GM21515 (cell line): ENCODE measurements around the gene CLCNKB.

ENCODE experiments used
- ATAC-seq: cut with Tn5 transposase; IDR thresholded peaks from one replicate; pipeline ENCODE4 v1.9.1; 2021; ENCODE audit not compliant: unreplicated experiment

Gene CLCNKB

GRCh38 chr1:16091296-16091695 lies 47.7 kb downstream of the CLCNKB start:
- no peak for ATAC-seq

DNA sequence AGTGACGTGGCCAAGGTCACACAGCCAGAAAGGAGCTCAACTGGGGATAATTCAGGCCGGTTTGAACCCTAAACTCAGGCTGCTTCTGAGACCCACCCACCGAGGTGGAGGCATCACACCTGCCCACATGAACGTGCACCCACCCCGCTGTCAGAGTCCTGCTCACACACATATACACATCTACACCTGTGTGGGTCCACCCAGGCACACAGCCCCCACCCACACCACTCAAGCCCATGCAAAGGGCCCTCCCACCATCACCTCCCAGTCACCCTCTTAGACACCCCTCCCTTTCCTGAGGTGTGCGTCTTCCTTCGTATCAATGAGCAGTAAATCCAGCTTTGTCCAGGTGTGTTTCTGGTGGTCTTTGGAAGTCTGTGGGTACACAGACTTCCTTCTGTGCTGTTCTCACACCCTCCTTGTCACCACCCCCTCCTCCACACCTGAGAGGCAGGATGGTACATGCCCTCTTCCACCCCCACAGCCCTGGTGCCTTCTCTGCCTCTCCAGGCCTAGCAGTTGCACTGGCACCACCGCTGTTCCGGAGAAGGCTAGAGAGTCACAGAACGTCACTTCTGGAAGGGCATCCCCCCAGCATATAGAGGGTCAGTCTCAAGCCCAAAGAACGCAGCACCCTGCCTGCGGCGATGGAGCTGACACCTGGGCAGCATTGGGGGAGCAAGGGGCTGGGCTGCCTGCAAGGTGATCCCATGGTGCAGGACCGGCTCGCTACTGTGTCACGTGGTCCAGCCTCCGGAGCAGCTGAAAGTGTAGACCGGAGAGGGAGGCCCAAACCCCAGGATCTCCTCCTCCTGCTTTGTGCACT lies 48.7 kb downstream of the CLCNKB start:
- no peak for ATAC-seq

DNA sequence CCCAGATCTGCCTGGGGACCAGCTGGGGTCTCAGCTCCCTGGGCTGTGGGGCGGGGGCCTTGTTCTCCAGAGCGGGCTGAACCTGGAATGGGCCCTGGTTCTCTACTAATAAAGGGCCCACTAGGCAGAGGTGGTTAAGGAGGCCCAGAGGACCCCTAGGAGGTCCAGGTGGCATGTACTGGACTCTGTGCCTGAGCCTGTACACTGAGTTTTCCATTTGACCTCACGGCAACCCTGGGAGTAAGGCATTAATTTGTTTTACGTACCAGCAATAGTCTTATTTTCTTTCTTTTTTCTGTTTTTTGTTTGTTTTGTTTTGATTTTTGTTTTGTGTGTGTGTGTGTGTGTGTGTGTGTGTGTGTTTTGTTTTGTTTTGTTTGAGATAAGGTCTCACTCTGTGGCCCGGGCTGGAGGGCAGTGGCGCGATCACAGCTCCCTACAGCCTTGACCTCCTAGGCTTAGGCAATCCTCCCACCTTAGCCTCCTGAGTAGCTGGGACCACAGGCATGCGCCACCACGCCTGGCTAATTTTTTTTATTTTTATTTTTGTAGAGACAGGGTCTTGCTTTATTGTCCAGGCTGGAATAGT lies 49.4 kb downstream of the CLCNKB start:
- no peak for ATAC-seq

- no peak for ATAC-seq
Observed at GRCh38 chr1:16093611-16094010, 50.0 kb downstream of the CLCNKB start.

DNA sequence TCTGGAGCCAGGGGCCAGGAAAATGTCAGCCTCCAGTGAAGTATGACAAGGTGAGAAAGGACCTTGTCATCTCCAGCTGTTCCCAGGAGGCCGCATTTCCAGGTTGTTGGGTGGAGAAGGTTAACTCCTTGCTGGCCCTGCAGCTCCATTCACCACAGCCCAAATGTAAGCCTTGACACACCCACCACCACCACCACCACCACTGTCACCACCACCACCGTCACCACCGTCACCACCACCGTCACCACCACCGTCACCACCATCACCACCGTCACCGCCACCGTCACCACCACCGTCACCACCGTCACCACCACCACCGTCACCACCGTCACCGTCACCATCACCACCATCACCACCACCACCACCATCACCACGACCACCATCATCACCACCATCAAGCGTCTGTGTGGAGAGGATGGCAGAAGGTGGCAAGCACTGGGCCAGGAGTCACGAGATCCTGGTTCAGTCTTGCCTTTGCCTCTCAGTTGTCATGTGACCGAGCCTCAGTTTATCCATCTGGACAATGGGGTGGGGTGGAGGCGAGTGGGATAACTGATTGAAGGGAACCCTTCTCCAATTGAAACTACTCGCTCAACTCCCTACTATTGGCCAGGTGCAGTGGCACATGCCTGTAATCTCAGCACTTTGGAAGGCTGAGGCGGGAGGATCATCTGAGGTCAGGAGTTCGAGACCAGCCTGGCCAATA lies 51.0 kb downstream of the CLCNKB start:
- no peak for ATAC-seq

DNA sequence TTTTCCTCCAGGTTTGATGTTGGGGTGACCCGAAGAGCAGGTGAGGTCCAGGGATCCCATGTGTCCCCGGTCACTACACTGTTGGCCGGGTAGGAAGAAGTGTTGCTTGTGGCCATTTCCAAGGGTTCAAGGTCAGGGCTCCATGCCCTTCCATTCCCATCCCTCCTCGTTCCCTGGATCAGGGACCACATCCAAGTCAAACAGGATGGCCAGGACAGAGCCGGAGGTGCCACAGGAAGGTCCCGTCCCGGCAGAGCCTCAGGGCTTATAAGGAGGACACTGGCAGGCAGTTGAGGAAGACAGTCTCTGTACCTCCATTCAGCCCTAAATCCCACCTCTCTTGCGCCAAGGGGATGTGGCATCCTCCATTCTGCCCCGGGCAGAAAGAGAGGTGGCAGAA lies 51.9 kb downstream of the CLCNKB start:
- ATAC-seq, result no peak

GRCh38 chr1:16099412-16099811 lies 55.8 kb downstream of the CLCNKB start:
- ATAC-seq, result no peak

GRCh38 chr1:16101623-16102022 lies 58.0 kb downstream of the CLCNKB start:
- no peak for ATAC-seq
